Esophagus muscularis mucosa (tissue), 4 donors: ENCODE measurements around the gene DACT2.

Experiments used
- CTCF ChIP-seq, 3 experiments: fragments of 200-600 bp in 2 of 3; fragments of 450-650 bp in 1 of 3; sonication (generic) in 2 of 3; IDR thresholded peaks; one replicate each; pipeline ENCODE4 v1.5.1; 2017 to 2019; ENCODE audit warnings: antibody characterized with exemption in 3 of 3, mild to moderate bottlenecking in 2 of 3, moderate library complexity in 1 of 3
- EP300 ChIP-seq: sonication (generic); formaldehyde crosslinking; IDR thresholded peaks from one replicate; pipeline ENCODE4 v1.6.1; 2017; ENCODE audit warnings: antibody characterized with exemption
- POLR2AphosphoS5 ChIP-seq, 2 donors: sonication (generic); formaldehyde crosslinking; IDR thresholded peaks; one replicate each; pipeline ENCODE4 v1.6.1; 2017; ENCODE audit warnings: antibody characterized with exemption in 2 of 2

- TF ChIP-seq CTCF (IDR thresholded peaks at IDR 0.05) (no peak), EP300 (no peak), POLR2AphosphoS5 (IDR thresholded peaks at IDR 0.05) (no peak)
Measured at GRCh38 chr6:168273441-168274036, 46.0 kb downstream of the DACT2 start.
